ENCODE measurements around the gene ZNF804B.

The ZNF804B gene

GRCh38 chr7:89123871-89124270 is 364.4 kb downstream of the ZNF804B start:
- no peaks in the 10 kb centered on the region for H3K4me1 ChIP-seq
- no peaks in the 10 kb centered on the region for H3K36me3 ChIP-seq (ENCODE audit: control insufficient read depth, insufficient read depth, low read length)
- H3K27me3 ChIP-seq (ENCODE audit: control insufficient read depth, insufficient read depth, low read length): no peaks in the 10 kb centered on the region
- H3K4me2 ChIP-seq (ENCODE audit: low read length): no peak overlapping the region
- no peaks in the 10 kb centered on the region for H3K9me3 ChIP-seq (ENCODE audit: control insufficient read depth, low read length)
- H2AFZ ChIP-seq: no peak overlapping the region
- no peak overlapping the region for H3K4me3 ChIP-seq (ENCODE audit: low read depth, low read length)
- H3K27ac ChIP-seq: no peak overlapping the region
- no peak overlapping the region for H3K9ac ChIP-seq
- no peaks in the 10 kb centered on the region for H3K79me2 ChIP-seq
- TF ChIP-seq CTCF (IDR thresholded peaks at IDR 0.05): no peak

GRCh38 chr7:89129600-89130375 is 370.3 kb downstream of the ZNF804B start:
- H2AFZ ChIP-seq: no peak overlapping the region
- no peak overlapping the region for H3K4me3 ChIP-seq (ENCODE audit: low read depth, low read length)
- no peaks in the 10 kb centered on the region for H3K9me3 ChIP-seq (ENCODE audit: control insufficient read depth, low read length)
- no peak for TF ChIP-seq CTCF (IDR thresholded peaks at IDR 0.05)
- no peak overlapping the region for H3K4me2 ChIP-seq (ENCODE audit: low read length)
- H3K9ac ChIP-seq: no peak overlapping the region
- H3K27ac ChIP-seq: no peak overlapping the region
- no peaks in the 10 kb centered on the region for H3K4me1 ChIP-seq
- no peaks in the 10 kb centered on the region for H3K79me2 ChIP-seq
- no peaks in the 10 kb centered on the region for H3K27me3 ChIP-seq (ENCODE audit: control insufficient read depth, insufficient read depth, low read length)
- H3K36me3 ChIP-seq (ENCODE audit: control insufficient read depth, insufficient read depth, low read length): no peaks in the 10 kb centered on the region

- Histone ChIP-seq H3K9ac (no peak overlapping the region), H3K27ac (no peak overlapping the region), H3K4me3 (ENCODE audit: low read depth, low read length) (no peak overlapping the region), H3K27me3 (ENCODE audit: control insufficient read depth, insufficient read depth, low read length) (no peaks in the 10 kb centered on the region), H2AFZ (no peak overlapping the region), H3K36me3 (ENCODE audit: control insufficient read depth, insufficient read depth, low read length) (no peaks in the 10 kb centered on the region), H3K4me1 (no peaks in the 10 kb centered on the region), H3K79me2 (no peaks in the 10 kb centered on the region), H3K4me2 (ENCODE audit: low read length) (no peak overlapping the region), H3K9me3 (ENCODE audit: control insufficient read depth, low read length) (no peaks in the 10 kb centered on the region)
- TF ChIP-seq CTCF (IDR thresholded peaks at IDR 0.05): no peak
Measured at GRCh38 chr7:89133357-89133756, 373.9 kb downstream of the ZNF804B start.

- Histone ChIP-seq H3K27me3 (ENCODE audit: control insufficient read depth, insufficient read depth, low read length) (no peaks in the 10 kb centered on the region), H3K27ac (no peak overlapping the region), H3K9me3 (ENCODE audit: control insufficient read depth, low read length) (no peaks in the 10 kb centered on the region), H3K4me2 (ENCODE audit: low read length) (no peak overlapping the region), H3K36me3 (ENCODE audit: control insufficient read depth, insufficient read depth, low read length) (no peaks in the 10 kb centered on the region), H3K4me3 (ENCODE audit: low read depth, low read length) (no peak overlapping the region), H3K9ac (no peak overlapping the region), H2AFZ (no peak overlapping the region), H3K4me1 (no peaks in the 10 kb centered on the region), H3K79me2 (no peaks in the 10 kb centered on the region)
- TF ChIP-seq CTCF (IDR thresholded peaks at IDR 0.05): no peak
Measured at GRCh38 chr7:89133819-89134218, 374.3 kb downstream of the ZNF804B start.

GRCh38 chr7:89145801-89146200 is 386.3 kb downstream of the ZNF804B start:
- no peak overlapping the region for H3K9ac ChIP-seq
- H3K4me2 ChIP-seq (ENCODE audit: low read length): no peak overlapping the region
- H2AFZ ChIP-seq: no peak overlapping the region
- no peaks in the 10 kb centered on the region for H3K4me1 ChIP-seq
- H3K27me3 ChIP-seq (ENCODE audit: control insufficient read depth, insufficient read depth, low read length): no peaks in the 10 kb centered on the region
- no peak overlapping the region for H3K4me3 ChIP-seq (ENCODE audit: low read depth, low read length)
- H3K79me2 ChIP-seq: no peaks in the 10 kb centered on the region
- TF ChIP-seq CTCF (IDR thresholded peaks at IDR 0.05): no peak
- H3K9me3 ChIP-seq (ENCODE audit: control insufficient read depth, low read length): no peaks in the 10 kb centered on the region
- no peaks in the 10 kb centered on the region for H3K36me3 ChIP-seq (ENCODE audit: control insufficient read depth, insufficient read depth, low read length)
- H3K27ac ChIP-seq: no peak overlapping the region
